ENCODE measurements around the gene IGSF6. TPM values are rescaled to one million over a fixed set of nuclear protein-coding genes. Genes with fewer than 3 reads are reported as not detected.

The IGSF6 gene
- total RNA-seq, 1 donor from 2014 or later: not detected

- H3K9me3 Mint-ChIP-seq (ENCODE audit: unreplicated experiment): peaks cover 6% of the 10 kb centered on the region
- no peak for TF ChIP-seq CTCF (IDR thresholded peaks at IDR 0.05)
- no peak for DNase-seq (ENCODE audit: extremely low spot score, unreplicated experiment)
- H3K4me3 Mint-ChIP-seq (ENCODE audit: unreplicated experiment): no peak overlapping the region
- no peaks in the 10 kb centered on the region for H3K4me1 Mint-ChIP-seq (ENCODE audit: unreplicated experiment)
- no peak overlapping the region for H3K27ac Mint-ChIP-seq (ENCODE audit: unreplicated experiment)
- peaks cover 19% of the 10 kb centered on the region for H3K27me3 Mint-ChIP-seq (ENCODE audit: unreplicated experiment)
- peaks cover 2% of the 10 kb centered on the region for H3K36me3 Mint-ChIP-seq (ENCODE audit: unreplicated experiment)
These were observed 21.1 kb upstream of the IGSF6 start for GRCh38 chr16:21673469-21673868.

GRCh38 chr16:21667575-21667974 lies 15.2 kb upstream of the IGSF6 start:
- Mint-ChIP-seq H3K4me3 (ENCODE audit: unreplicated experiment) (no peak overlapping the region), H3K27me3 (ENCODE audit: unreplicated experiment) (peaks cover 20% of the 10 kb centered on the region), H3K36me3 (ENCODE audit: unreplicated experiment) (no peaks in the 10 kb centered on the region)

GRCh38 chr16:21666772-21667171 lies 14.4 kb upstream of the IGSF6 start:
- Mint-ChIP-seq H3K9me3 (ENCODE audit: unreplicated experiment) (no peaks in the 10 kb centered on the region), H3K27me3 (ENCODE audit: unreplicated experiment) (peaks cover 19% of the 10 kb centered on the region)

More at GRCh38 chr16:21667575-21667974, 15.2 kb upstream of the IGSF6 start:
- Mint-ChIP-seq H3K4me1 (ENCODE audit: unreplicated experiment) (peaks cover 8% of the 10 kb centered on the region), H3K27ac (ENCODE audit: unreplicated experiment) (no peak overlapping the region), H3K9me3 (ENCODE audit: unreplicated experiment) (no peaks in the 10 kb centered on the region)
- TF ChIP-seq CTCF (IDR thresholded peaks at IDR 0.05): no peak
- DNase-seq (ENCODE audit: extremely low spot score, unreplicated experiment): no peak

GRCh38 chr16:21664801-21665492 lies 12.5 kb upstream of the IGSF6 start:
- Mint-ChIP-seq H3K9me3 (ENCODE audit: unreplicated experiment) (no peaks in the 10 kb centered on the region), H3K36me3 (ENCODE audit: unreplicated experiment) (no peaks in the 10 kb centered on the region), H3K4me1 (ENCODE audit: unreplicated experiment) (peaks cover 8% of the 10 kb centered on the region), H3K27me3 (ENCODE audit: unreplicated experiment) (peaks cover 8% of the 10 kb centered on the region), H3K27ac (ENCODE audit: unreplicated experiment) (no peak overlapping the region), H3K4me3 (ENCODE audit: unreplicated experiment) (no peak overlapping the region)
- TF ChIP-seq CTCF (IDR thresholded peaks at IDR 0.05): no peak
- DNase-seq (ENCODE audit: extremely low spot score, unreplicated experiment): no peak

More at GRCh38 chr16:21666772-21667171, 14.4 kb upstream of the IGSF6 start:
- Mint-ChIP-seq H3K36me3 (ENCODE audit: unreplicated experiment) (no peaks in the 10 kb centered on the region), H3K27ac (ENCODE audit: unreplicated experiment) (no peak overlapping the region), H3K4me1 (ENCODE audit: unreplicated experiment) (peaks cover 8% of the 10 kb centered on the region), H3K4me3 (ENCODE audit: unreplicated experiment) (no peak overlapping the region)
- no peak for DNase-seq (ENCODE audit: extremely low spot score, unreplicated experiment)
- no peak for TF ChIP-seq CTCF (IDR thresholded peaks at IDR 0.05)

- H3K36me3 Mint-ChIP-seq (ENCODE audit: unreplicated experiment): no peaks in the 10 kb centered on the region
- H3K27me3 Mint-ChIP-seq (ENCODE audit: unreplicated experiment): peaks cover 3% of the 10 kb centered on the region
- H3K9me3 Mint-ChIP-seq (ENCODE audit: unreplicated experiment): no peaks in the 10 kb centered on the region
- TF ChIP-seq CTCF (IDR thresholded peaks at IDR 0.05): no peak
- no peak within 1 kb of the TSS for H3K4me3 Mint-ChIP-seq (ENCODE audit: unreplicated experiment)
- no peak for DNase-seq (ENCODE audit: extremely low spot score, unreplicated experiment)
- no peak within 1 kb of the TSS for H3K27ac Mint-ChIP-seq (ENCODE audit: unreplicated experiment)
- peaks cover 8% of the 10 kb centered on the region for H3K4me1 Mint-ChIP-seq (ENCODE audit: unreplicated experiment)
These were observed 11.7 kb upstream of the IGSF6 start, which contains the start of gene OTOA for GRCh38 chr16:21663889-21664647. Gene OTOA, plus strand, starts transcription at chr16:21663968. Its CDS starts 14,547 bp downstream, at chr16:21678515.
